T1000 (cell line): ENCODE data around the gene MORF4L1.
"Not testable (repeated sequence)": the region's sequence is repeated elsewhere in the genome, so short reads cannot be mapped to it uniquely, and the experiment has no call there.

ENCODE experiments used
- DNase-seq: peaks from one replicate; lab custom pipeline; 2025; ENCODE audit warnings: mixed read lengths; lab: John Stamatoyannopoulos, UW

The MORF4L1 gene

GRCh38 chr15:78872155-78872971, at the start of gene MORF4L1:
TSS of gene MORF4L1 (plus strand) at chr15:78872890. CDS start at chr15:78873018, 128 bp downstream.
- peak; percentile 92 for DNase-seq

- no peak for DNase-seq
These were observed 43.8 kb upstream of the MORF4L1 start for GRCh38 chr15:78828920-78829319.

GRCh38 chr15:78830514-78831228, 42.0 kb upstream of the MORF4L1 start:
- no peak for DNase-seq

- DNase-seq, result no peak
These were observed 41.2 kb upstream of the MORF4L1 start for GRCh38 chr15:78831229-78832207.

GRCh38 chr15:78836333-78836732, 36.4 kb upstream of the MORF4L1 start:
- DNase-seq, result no peak

- no peak for DNase-seq
These were observed 35.6 kb upstream of the MORF4L1 start for GRCh38 chr15:78837131-78837530.

- no peak for DNase-seq
These were observed 35.1 kb upstream of the MORF4L1 start for GRCh38 chr15:78837543-78837942.

- no peak for DNase-seq
These were observed 34.2 kb upstream of the MORF4L1 start for GRCh38 chr15:78838489-78838888.

GRCh38 chr15:78839151-78839550, 33.5 kb upstream of the MORF4L1 start:
- DNase-seq, result not testable (repeated sequence)

GRCh38 chr15:78840661-78841375, 31.9 kb upstream of the MORF4L1 start:
- DNase-seq, result peak; percentile 19

- DNase-seq, result no peak
These were observed 31.3 kb upstream of the MORF4L1 start for GRCh38 chr15:78841376-78841706.

GRCh38 chr15:78841891-78842290, 30.8 kb upstream of the MORF4L1 start:
- no peak for DNase-seq

GRCh38 chr15:78842519-78842918, 30.2 kb upstream of the MORF4L1 start:
- no peak for DNase-seq

GRCh38 chr15:78846906-78847305, 25.8 kb upstream of the MORF4L1 start:
- not testable (repeated sequence) for DNase-seq

- DNase-seq, result not testable (repeated sequence)
These were observed 25.2 kb upstream of the MORF4L1 start for GRCh38 chr15:78847387-78847906.

- DNase-seq, result no peak
These were observed 22.3 kb upstream of the MORF4L1 start for GRCh38 chr15:78850352-78850751.

GRCh38 chr15:78850941-78851755, 21.5 kb upstream of the MORF4L1 start:
- DNase-seq, result no peak

- DNase-seq, result no peak
These were observed 19.2 kb upstream of the MORF4L1 start for GRCh38 chr15:78853500-78853899.

GRCh38 chr15:78854833-78855372, 17.8 kb upstream of the MORF4L1 start:
- no peak for DNase-seq

GRCh38 chr15:78855746-78856145, 16.9 kb upstream of the MORF4L1 start:
- DNase-seq, result no peak
